Measurements from ENCODE around the gene PUSL1.

Gene PUSL1

GRCh38 chr1:1325288-1326074 lies 17.1 kb downstream of the PUSL1 start:
- DNase-seq (ENCODE audit: low spot score): peak; percentile 38

DNA sequence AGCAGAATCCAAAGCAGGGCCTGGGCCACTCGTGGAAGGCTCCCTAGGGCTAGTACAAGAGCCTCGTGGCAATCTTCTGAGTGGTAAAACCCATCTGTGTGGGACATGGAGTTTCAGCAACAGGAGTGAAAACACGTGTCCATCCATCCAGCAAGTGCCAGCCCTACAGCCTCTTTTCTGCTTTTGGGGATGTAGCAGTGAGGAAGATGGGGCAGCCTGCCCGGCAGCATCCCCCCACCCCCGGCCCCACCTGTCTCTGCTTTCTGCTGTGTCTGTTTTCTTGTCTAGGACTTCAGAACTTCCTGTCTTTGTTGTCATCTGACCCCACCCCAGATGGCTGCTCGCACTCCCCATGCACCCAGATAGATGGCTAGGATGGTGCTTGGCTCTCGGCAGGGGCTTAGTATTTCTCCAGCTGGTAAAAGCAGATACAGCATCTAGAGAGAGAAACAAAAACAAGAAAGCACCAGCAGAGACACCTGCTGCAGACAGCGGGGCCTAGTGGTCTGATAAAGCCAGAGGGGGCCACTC lies 17.7 kb downstream of the PUSL1 start:
- DNase-seq (ENCODE audit: low spot score): no peak

- DNase-seq (ENCODE audit: low spot score): no peak
Observed at GRCh38 chr1:1327291-1327690, 18.9 kb downstream of the PUSL1 start.

DNA sequence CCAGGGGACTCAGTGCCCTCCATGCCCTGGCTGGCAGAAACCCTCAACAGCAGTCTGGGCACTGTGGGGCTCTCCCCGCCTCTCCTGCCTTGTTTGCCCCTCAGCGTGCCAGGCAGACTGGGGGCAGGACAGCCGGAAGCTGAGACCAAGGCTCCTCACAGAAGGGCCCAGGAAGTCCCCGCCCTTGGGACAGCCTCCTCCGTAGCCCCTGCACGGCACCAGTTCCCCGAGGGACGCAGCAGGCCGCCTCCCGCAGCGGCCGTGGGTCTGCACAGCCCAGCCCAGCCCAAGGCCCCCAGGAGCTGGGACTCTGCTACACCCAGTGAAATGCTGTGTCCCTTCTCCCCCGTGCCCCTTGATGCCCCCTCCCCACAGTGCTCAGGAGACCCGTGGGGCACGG lies 19.9 kb downstream of the PUSL1 start:
- no peak for DNase-seq (ENCODE audit: low spot score)

GRCh38 chr1:1329304-1330210 lies 21.2 kb downstream of the PUSL1 start:
- DNase-seq (ENCODE audit: low spot score): no peak

- no peak for DNase-seq (ENCODE audit: low spot score)
Observed at GRCh38 chr1:1330366-1331067, 22.1 kb downstream of the PUSL1 start.

DNA sequence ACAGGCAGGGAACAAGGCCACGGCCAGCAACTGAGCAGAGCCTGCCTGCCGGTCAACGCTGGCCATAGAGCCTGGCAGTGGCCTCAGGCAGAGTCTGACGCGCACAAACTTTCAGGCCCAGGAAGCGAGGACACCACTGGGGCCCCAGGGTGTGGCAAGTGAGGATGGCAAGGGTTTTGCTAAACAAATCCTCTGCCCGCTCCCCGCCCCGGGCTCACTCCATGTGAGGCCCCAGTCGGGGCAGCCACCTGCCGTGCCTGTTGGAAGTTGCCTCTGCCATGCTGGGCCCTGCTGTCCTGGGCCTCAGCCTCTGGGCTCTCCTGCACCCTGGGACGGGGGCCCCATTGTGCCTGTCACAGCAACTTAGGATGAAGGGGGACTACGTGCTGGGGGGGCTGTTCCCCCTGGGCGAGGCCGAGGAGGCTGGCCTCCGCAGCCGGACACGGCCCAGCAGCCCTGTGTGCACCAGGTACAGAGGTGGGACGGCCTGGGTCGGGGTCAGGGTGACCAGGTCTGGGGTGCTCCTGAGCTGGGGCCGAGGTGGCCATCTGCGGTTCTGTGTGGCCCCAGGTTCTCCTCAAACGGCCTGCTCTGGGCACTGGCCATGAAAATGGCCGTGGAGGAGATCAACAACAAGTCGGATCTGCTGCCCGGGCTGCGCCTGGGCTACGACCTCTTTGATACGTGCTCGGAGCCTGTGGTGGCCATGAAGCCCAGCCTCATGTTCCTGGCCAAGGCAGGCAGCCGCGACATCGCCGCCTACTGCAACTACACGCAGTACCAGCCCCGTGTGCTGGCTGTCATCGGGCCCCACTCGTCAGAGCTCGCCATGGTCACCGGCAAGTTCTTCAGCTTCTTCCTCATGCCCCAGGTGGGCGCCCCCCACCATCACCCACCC lies 22.9 kb downstream of the PUSL1 start, which contains the start of gene TAS1R3:
TSS of gene TAS1R3 (plus strand) at position 213 of the 898 bp plus-strand sequence. CDS start at position 279, 66 bp downstream.
- no peak for DNase-seq (ENCODE audit: low spot score)

- no peak for DNase-seq (ENCODE audit: low spot score)
Observed at GRCh38 chr1:1332031-1332755, 23.8 kb downstream of the PUSL1 start.

DNA sequence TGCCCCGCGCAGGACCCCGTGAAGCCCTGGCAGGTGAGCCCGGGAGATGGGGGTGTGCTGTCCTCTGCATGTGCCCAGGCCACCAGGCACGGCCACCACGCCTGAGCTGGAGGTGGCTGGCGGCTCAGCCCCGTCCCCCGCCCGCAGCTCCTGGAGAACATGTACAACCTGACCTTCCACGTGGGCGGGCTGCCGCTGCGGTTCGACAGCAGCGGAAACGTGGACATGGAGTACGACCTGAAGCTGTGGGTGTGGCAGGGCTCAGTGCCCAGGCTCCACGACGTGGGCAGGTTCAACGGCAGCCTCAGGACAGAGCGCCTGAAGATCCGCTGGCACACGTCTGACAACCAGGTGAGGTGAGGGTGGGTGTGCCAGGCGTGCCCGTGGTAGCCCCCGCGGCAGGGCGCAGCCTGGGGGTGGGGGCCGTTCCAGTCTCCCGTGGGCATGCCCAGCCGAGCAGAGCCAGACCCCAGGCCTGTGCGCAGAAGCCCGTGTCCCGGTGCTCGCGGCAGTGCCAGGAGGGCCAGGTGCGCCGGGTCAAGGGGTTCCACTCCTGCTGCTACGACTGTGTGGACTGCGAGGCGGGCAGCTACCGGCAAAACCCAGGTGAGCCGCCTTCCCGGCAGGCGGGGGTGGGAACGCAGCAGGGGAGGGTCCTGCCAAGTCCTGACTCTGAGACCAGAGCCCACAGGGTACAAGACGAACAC lies 24.5 kb downstream of the PUSL1 start:
- DNase-seq (ENCODE audit: low spot score): no peak

DNA sequence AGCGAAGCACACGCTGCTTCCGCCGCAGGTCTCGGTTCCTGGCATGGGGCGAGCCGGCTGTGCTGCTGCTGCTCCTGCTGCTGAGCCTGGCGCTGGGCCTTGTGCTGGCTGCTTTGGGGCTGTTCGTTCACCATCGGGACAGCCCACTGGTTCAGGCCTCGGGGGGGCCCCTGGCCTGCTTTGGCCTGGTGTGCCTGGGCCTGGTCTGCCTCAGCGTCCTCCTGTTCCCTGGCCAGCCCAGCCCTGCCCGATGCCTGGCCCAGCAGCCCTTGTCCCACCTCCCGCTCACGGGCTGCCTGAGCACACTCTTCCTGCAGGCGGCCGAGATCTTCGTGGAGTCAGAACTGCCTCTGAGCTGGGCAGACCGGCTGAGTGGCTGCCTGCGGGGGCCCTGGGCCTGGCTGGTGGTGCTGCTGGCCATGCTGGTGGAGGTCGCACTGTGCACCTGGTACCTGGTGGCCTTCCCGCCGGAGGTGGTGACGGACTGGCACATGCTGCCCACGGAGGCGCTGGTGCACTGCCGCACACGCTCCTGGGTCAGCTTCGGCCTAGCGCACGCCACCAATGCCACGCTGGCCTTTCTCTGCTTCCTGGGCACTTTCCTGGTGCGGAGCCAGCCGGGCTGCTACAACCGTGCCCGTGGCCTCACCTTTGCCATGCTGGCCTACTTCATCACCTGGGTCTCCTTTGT lies 25.3 kb downstream of the PUSL1 start:
- no peak for DNase-seq (ENCODE audit: low spot score)

- no peak for DNase-seq (ENCODE audit: low spot score)
Observed at GRCh38 chr1:1334835-1335234, 26.4 kb downstream of the PUSL1 start.

DNA sequence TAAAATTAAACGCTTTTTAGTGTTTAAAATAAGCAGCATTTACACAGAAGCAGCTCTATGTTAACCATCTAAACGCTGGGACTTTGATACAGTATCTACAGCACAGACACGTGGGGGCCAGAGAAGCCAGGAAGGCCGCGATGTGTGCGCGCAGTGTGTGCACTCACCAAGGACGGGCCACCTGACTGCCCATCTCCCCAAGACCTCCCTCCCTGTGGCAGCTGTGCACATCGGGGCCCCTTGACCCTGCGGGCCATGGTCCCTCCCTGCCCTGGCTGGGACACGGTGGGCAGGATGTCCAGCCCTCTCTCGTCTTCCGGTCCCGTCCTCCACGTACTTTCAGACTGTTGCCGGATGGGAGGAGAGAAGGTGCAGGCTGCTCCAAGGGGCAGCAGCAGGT lies 26.9 kb downstream of the PUSL1 start:
- no peak for DNase-seq (ENCODE audit: low spot score)

- no peak for DNase-seq (ENCODE audit: low spot score)
Observed at GRCh38 chr1:1335792-1336248, 27.4 kb downstream of the PUSL1 start.

DNA sequence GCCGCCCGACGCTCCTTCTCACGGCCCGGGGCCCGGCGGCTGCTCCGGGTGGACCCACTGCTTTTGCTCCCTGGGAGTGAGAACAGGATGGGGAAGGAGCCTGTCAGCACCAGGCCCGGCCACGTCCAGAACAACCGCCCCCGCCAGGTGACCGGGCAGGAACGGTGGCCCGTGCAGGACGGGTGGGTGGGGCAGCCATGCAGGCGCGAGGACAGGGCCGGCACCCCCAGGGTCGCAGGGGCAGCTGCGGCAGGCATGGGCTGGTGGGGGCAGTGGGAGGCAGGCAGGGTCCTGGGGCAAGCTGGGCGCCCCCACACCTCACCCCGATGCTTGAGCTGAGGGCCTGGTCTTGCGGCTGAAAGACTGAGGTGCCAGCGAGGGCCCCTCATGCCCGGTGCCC lies 28.0 kb downstream of the PUSL1 start:
- no peak for DNase-seq (ENCODE audit: low spot score)

DNA sequence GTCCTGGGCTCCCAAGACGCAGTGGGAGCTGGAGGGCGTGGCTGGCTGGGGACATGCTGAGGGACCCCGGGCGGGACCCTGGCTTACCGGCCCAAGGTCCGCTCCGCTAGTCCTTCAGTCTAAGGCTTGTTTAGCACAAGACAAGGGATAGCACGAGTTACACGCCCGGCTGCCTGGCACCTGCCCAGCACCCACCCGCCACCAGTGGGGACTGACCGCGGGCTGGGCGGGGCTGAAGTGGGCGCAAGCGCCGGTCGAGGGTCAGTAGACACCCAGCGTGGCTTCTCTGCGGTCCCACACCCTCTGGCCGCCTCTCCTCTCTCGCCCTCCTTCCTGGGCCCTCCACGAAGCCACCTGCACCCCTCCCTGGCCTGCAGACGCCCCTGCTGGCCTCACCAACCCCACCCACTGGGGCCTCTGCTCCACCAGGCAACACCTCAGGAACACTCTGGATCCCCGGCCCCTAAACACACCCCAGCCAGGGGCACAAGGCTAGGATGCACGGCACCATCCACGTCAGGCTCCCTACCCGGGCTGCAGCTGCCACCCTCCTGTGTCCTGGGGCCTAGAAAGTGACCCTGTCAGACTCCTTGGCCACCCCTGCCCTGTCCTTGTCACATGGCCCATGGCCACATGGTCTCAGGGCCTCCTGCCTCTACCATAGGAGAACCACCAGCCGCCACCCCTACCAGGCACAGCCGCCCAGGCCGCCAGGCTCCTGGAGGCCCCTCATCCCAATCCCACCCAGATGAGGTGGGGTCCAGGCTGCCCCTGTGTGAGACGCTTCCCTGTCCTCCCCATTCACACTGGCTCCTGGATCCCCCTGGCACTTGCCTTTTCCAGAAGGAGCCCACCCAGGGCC lies 28.8 kb downstream of the PUSL1 start:
- no peak for DNase-seq (ENCODE audit: low spot score)

DNA sequence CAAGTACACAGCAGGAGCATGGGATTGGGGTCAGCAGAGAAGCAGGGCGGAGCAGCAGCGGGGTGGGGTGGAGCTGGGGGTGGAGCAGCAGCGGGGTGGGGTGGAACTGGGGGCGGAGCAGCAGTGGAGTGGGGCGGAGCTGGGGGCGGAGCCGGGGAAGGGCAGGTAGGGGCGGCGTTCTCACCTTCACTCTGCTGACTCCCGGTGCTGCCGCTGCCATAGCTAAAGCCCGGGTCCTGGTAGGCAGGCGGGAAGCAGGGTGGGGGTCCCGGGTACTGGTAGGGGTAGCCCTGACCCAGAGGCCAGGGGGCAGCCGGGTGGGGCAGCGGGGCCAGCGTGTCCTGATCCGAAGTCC lies 29.4 kb downstream of the PUSL1 start:
- DNase-seq (ENCODE audit: low spot score): no peak

GRCh38 chr1:1338278-1338677 lies 29.9 kb downstream of the PUSL1 start:
- no peak for DNase-seq (ENCODE audit: low spot score)

DNA sequence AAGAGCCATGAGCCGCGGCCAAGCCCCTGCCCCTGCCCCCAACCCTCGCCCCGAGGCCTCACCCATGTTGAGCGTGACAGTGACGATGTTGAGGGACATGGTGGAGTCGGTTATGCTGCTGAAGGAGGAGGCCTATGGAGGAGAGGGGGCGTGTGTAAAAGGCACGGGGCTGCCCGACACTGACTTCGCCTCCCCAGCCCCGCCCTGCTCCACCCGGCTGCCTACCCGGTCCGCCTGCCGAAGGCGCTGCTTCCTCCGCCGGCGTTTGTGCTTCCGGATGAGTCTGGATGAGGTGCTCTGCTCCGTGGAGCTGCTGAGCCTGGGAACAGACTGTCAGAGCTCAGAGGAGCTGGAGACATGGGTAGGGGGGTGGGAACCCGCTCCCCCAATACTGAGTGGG lies 31.8 kb downstream of the PUSL1 start:
- no peak for DNase-seq (ENCODE audit: low spot score)
